C4-2B (cell line): ENCODE measurements around the gene LASP1.

Experiments
- H3K27ac ChIP-seq: fragments of 450-650 bp; 2 replicates; pipeline ENCODE4 v1.5.1; 2017
- CTCF ChIP-seq: fragments of 450-650 bp; conservative IDR thresholded peaks from 2 replicates; pipeline ENCODE4 v1.5.1; 2017; ENCODE audit warnings: mild to moderate bottlenecking
- ZFX ChIP-seq: fragments of 450-650 bp; IDR thresholded peaks from 2 replicates; pipeline ENCODE4 v1.6.1; 2017

LASP1 gene

DNA sequence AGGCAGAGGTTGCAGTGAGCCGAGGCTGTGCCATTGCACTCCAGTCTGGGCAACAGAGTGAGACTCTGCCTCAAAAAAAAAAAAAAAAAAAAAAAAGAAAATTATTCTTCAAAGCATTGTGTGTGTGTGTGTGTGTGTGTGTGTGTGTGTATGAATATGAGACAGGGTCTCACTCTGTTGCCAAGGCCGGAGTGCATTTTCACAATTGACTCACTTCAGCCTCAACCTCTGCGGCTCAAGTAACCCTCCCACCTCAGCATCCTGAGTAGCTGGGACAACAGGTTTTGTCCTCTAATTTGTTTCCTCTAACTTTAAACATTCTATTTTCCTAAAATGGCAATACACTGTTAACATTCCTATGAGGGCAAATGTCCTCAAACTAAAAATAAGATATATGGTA, 89.7 kb downstream of the LASP1 start:
- no peak overlapping the region for H3K27ac ChIP-seq

GRCh38 chr17:38960402-38960801, 90.5 kb downstream of the LASP1 start:
- no peak overlapping the region for H3K27ac ChIP-seq
- TF ChIP-seq ZFX = no peak
- TF ChIP-seq CTCF = no peak

More for the DNA sequence above, 89.7 kb downstream of the LASP1 start:
- TF ChIP-seq ZFX (no peak), CTCF (no peak)

- TF ChIP-seq ZFX (no peak), CTCF (no peak)
- no peak overlapping the region for H3K27ac ChIP-seq
Observed at GRCh38 chr17:38961413-38961812, 91.6 kb downstream of the LASP1 start.

- TF ChIP-seq ZFX (no peak), CTCF (no peak)
- H3K27ac ChIP-seq = no peak within 1 kb of the TSS
Observed at GRCh38 chr17:38967290-38967738, 97.5 kb downstream of the LASP1 start, which contains the start of gene FBXO47. TSS of gene FBXO47 (minus strand) at chr17:38967403. CDS start at chr17:38963025, 4,378 bp downstream.

DNA sequence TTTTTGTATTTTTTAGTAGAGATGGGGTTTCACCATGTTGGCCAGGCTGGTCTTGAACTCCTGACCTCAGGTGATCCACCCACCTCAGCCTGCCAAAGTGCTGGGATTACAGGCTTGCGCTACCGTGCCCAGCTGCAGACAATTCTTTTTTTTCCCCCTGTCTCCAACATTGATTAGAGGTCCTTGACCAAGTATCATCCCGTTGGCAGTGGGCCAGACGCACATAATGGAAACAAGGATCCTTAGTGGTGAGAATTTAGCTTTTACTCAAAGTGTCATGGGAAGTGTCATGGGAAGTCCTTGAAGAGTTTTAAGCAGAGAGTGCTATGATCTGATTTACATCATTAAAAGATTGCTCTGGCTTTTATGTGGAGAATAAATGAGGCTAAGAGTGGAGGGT, 99.4 kb downstream of the LASP1 start:
- TF ChIP-seq ZFX (no peak), CTCF (no peak)
- no peak overlapping the region for H3K27ac ChIP-seq

- no peak overlapping the region for H3K27ac ChIP-seq
- TF ChIP-seq ZFX (no peak), CTCF (no peak)
Observed at GRCh38 chr17:38970128-38970527, 100.3 kb downstream of the LASP1 start.

- no peak overlapping the region for H3K27ac ChIP-seq
- TF ChIP-seq CTCF = no peak; the same call in 1 of the 2 replicates
- no peak for TF ChIP-seq ZFX
Observed at GRCh38 chr17:38970804-38971203, 100.9 kb downstream of the LASP1 start.
